Lower leg skin (tissue), 4 donors: Measurements from ENCODE around the gene TRPC4AP. TPM values are rescaled to one million over a fixed set of nuclear protein-coding genes. Genes with fewer than 3 reads are reported as not detected.

Experiments used
- DNase-seq, 2 donors: peaks; one replicate each; pipeline ENCODE4 v3.0.0-alpha.2; 2019; ENCODE audit warnings: low spot score in 2 of 2
- H3K4me3 ChIP-seq: fragments of 200-600 bp; sonication (generic); 2 replicates; pipeline ENCODE4 v1.5.1; 2017; ENCODE audit warnings: mild to moderate bottlenecking, low read depth; ENCODE audit not compliant: poor library complexity, severe bottlenecking
- CTCF ChIP-seq, 3 donors: fragments of 450-650 bp; IDR thresholded peaks; one replicate each; pipeline ENCODE4 v1.5.1; 2016; ENCODE audit warnings: antibody characterized with exemption in 3 of 3, mild to moderate bottlenecking in 3 of 3, moderate library complexity in 2 of 3
- POLR2A ChIP-seq, 2 donors: fragments of 450-650 bp; IDR thresholded peaks; one replicate each; pipeline ENCODE4 v1.6.1; 2016 to 2017; ENCODE audit warnings: antibody characterized with exemption in 2 of 2, mild to moderate bottlenecking in 1 of 2, moderate library complexity in 1 of 2
- WGBS, 2 donors: methylation state at CpG; one replicate each; pipeline ENCODE4 v1.1.5; 2018; 5-methylcytosine and 5-hydroxymethylcytosine counted together
- intact Hi-C: fragments of 100-400 bp; cut with DNase I; formaldehyde crosslinking; loops from one replicate; pipeline ENCODE4 v1.15.0; 2023; ENCODE audit warnings: low total_unique reads
- total RNA-seq, 4 donors: library from RNA; depleted of rRNA; stranded (reverse); fragments of >200 nt; gene quantifications; one replicate each; pipeline ENCODE4 v1.1.0, GENCODE V29; 2016

The TRPC4AP gene
- total RNA-seq, 4 donors from 2014 or later: 40.3 to 64.5 (median 50.0) TPM

DNA sequence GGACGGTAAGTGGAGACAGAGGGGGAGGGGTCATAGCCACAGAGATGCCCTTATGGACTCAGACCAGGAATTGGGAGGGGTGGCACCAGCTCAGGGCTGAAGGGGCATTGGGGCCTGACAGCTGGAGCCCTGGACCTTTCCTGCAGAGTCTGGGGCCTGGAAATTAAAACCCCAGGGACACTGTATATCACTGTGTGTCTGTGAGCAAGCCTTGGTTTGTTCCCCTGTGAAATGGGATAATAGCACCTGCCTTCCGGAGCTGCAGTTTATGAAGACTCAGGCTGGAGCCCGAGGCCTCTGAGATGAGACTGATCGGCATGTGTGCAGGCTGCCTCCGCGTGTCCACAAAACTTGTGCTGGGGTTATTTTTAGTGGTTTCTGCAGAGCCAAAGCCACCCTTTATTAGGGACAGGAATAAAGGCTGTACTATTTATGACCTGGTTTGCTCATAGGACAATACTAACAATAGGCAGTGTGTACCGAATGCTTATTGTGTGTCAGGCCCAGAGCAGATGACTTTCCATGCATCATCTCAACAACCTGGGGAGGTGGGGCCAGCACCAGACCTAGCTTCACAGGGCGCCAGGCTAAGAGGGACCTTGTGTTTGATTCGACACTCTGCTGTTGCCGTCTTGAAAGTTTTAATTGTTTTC lies 114.4 kb downstream of the TRPC4AP start:
- H3K4me3 ChIP-seq: no peak overlapping the region
- no peak for DNase-seq
- 74 to 86% methylated on average over 10 of the region's 10 CpGs for WGBS, 2 donors
- intact Hi-C loops: no loop called here
- TF ChIP-seq CTCF (IDR thresholded peaks at IDR 0.05) (no peak), POLR2A (IDR thresholded peaks at IDR 0.05) (no peak)

- no peak for TF ChIP-seq POLR2A (IDR thresholded peaks at IDR 0.05)
- TF ChIP-seq CTCF (IDR thresholded peaks at IDR 0.05): no peak
- intact Hi-C loops: no loop called here
- 51 to 62% methylated on average over 17 of the region's 17 CpGs for WGBS, 2 donors
- DNase-seq: no peak
- no peak overlapping the region for H3K4me3 ChIP-seq
Measured at GRCh38 chr20:34977365-34978091, 115.1 kb downstream of the TRPC4AP start.

DNA sequence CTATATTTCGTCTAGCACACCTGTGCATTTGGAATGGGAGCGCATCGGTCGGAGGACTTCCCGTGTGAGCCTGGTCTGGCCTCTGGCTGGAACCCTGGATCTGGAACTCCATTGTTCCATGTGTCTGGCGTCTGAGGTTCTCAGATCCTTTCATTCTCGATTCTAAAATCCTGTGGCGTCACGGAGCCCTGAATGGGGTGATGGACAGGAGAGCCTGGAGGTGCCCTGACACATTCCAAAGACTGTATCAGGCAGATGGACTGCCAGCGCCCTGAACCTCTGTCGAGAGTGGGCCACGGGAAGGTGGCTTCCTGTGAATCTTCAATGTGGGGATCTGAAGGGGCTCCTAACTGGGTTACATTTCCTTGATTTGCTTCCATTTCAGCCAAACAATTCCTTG lies 116.3 kb downstream of the TRPC4AP start:
- TF ChIP-seq CTCF (IDR thresholded peaks at IDR 0.05) (no peak), POLR2A (IDR thresholded peaks at IDR 0.05) (no peak)

GRCh38 chr20:34974246-34974645 lies 118.4 kb downstream of the TRPC4AP start:
- intact Hi-C loops: no loop called here
- 79 to 85% methylated on average over 4 of the region's 4 CpGs for WGBS, 2 donors
- H3K4me3 ChIP-seq: no peak overlapping the region
- TF ChIP-seq CTCF (IDR thresholded peaks at IDR 0.05): no peak
- TF ChIP-seq POLR2A (IDR thresholded peaks at IDR 0.05): no peak
- DNase-seq: no peak

More for the DNA sequence above, 116.3 kb downstream of the TRPC4AP start:
- no peak for DNase-seq
- WGBS, 2 donors: 78 to 80% methylated on average over 12 of the region's 12 CpGs
- H3K4me3 ChIP-seq: no peak overlapping the region
- intact Hi-C loops: no loop called here

- 83 to 88% methylated on average over 10 of the region's 10 CpGs for WGBS, 2 donors
- TF ChIP-seq POLR2A (IDR thresholded peaks at IDR 0.05) (no peak), CTCF (IDR thresholded peaks at IDR 0.05) (no peak)
- no peak for DNase-seq
- intact Hi-C loops: no loop called here
- no peak overlapping the region for H3K4me3 ChIP-seq
Measured at GRCh38 chr20:34971561-34972235, 120.9 kb downstream of the TRPC4AP start.
